LoVo (cell line): Measurements from ENCODE around the gene ATAD2B.

Source experiments
- DNase-seq: peaks from one replicate; pipeline ENCODE4 v3.0.0-alpha.2; 2016; ENCODE audit warnings: low spot score

ATAD2B gene

DNA sequence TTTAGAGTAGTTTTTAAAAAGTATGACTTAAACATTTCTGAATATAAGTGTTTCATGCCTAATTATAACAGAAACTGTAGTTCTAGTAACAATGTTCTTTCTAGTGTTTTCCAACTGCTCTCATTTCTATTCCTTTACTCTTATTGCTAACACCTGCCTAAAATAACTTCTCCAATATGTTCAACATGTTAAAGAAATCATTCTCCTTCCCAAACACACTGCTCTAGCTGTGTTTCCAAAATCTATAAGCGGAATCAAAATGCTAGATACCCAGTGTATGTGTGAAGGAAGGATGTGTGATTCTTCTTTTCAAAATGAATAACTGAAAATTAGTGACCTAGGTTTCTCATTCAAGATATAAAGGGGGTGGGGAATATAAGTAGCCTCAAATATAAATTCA lies 89.1 kb downstream of the ATAD2B start:
- DNase-seq: no peak

DNA sequence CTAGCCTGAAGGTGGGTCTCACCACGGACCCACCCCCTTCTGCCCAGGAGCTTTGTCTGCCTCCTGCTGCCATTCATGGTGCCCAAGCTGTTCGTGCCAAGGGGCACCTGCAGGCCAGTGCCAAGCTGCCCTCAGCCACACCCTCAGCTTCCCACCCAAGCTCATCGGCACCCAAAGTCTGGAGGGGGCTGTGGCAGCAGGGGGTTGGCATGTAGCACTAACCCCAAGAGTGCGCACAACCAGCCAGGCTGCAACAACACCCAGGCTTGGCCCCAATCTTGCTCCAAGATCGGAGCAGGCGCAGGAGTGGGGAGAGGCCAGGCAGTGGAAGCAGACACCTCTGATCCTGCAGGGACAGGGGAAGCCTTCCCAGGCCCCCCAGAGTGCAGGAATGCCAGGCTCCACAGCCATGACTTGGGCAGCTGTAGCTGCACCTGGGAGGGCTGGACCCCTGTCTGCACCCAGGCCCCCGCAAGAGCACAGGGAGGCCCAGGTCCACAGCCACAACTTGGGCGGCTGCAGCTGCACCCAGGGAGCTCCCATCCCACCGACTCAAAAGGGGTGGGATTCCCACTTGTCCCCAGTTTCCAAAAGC lies 89.9 kb downstream of the ATAD2B start:
- no peak for DNase-seq

DNA sequence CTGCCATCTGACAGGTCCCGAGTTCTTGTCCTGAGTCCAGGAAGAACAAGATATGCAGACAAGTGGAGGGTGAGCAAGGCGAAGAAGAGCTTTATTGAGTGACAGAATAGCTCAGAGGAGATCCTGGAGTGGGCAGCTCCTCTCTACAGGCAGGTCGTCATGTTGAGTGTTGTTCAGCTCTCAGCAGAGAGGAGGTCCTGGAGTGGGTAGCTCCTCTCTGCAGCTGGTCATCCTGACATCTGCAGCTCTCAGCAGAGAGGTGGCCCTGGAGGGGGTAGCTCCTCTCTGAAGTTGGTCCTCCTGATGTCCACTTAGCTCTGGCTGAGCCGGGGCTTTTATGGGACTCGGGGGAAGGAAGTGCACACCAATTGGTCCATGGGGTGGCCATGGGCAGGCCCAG lies 90.4 kb downstream of the ATAD2B start:
- DNase-seq: no peak

DNA sequence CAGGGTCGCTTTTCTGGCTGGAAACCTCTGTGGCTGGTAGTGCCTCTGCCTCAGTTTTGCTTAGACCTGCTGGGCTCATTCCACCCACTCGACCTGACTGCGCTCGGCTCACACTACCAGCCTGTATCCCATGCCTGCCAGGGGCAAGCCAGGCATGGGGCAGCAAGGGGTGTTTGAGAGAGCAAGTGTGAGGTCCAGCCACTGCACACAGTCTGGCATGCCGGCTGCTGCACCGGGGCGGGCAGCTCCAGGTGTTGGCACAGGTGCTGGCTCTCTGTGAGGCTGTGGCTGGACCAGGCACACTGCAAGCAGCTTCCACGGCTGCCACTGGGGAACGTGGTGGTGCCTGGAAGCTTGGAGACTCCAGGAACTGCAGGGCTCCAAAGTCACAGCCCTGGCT lies 90.9 kb downstream of the ATAD2B start:
- no peak for DNase-seq

DNA sequence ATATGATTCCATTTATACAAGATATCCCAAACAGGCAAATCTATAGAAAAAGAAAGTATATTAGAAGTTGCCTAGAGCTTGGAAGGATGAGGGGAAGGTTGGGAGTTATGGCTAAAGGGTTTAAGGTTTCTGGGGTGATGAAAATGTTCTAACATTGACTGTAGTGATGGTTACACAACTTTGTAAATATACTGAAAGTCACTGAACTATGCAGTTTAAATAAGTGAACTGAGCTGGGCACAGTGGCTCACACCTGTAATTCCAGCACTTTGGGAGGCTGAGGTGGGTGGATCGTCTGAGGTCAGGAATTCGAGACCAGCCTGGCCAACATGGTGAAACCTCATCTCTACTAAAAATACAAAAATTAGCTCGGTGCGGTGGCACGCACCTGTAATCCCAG lies 91.5 kb downstream of the ATAD2B start:
- no peak for DNase-seq

DNA sequence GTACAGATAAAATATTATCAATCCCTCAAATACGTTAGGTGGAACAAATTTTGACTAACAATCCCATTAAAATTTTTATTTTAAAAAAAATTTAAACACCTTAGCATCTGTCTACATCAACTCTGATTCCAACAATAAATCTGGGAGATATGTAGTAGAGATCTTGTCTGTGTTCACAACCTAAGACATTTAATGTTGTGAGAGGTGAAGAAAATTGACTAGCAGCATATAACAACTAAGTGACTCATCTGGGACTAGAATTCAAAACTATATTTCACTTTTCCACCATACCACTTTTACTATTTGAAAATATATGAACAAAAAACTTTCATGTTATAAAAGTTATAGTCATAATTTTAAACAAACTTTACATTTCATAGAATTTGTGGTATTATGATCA lies 97.9 kb downstream of the ATAD2B start:
- DNase-seq: no peak

DNA sequence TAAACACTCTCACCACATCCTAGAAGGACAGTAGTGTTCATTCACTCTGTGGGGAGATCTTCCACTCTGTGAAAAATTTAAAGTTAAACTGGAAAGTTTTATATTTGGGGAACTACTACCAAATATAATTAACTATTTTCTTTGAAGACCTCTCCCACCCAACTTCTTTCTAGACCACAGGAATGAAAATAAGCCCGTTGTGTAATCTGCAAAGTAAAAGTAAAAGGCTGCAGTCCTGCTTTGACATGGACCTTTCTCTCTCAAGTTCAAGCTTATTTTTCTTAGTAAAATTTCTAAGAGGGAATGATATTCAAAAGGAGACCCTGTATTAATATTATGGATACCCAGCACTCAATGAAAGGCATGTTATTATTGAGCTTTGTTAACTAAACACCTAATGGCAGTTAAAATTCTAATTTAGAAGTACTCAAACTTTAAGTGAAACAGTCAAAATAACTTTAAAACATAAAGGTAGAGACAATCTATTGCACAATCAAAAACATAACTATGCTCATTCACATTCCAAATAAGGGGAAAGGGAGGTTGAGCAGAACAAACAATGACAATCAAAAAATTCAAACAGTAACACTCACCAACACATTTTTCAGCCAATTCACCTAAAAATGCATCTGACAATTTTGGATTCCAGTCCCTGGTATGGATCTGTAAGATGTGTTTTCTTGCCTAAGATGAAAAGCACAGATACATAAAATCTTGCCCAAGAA lies 98.5 kb downstream of the ATAD2B start:
- no peak for DNase-seq

DNA sequence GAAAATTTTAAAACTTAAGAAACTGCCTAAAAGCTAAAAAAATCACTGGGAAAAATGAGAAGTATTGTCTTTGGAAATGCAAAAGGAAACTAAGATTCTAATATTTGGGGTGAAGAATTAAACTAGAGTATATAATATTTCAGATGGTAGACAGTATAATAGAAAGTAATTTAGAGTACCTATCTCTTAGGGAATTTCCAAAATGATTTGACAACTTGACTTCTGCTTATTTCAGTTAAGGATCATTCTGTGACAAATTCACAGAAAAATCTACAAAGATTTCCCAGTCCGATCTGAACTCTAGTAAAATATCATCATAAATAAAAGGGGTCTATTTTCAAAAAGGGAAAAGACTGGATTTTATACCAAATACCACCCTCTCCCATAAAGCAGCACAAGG lies 99.6 kb downstream of the ATAD2B start:
- no peak for DNase-seq

DNA sequence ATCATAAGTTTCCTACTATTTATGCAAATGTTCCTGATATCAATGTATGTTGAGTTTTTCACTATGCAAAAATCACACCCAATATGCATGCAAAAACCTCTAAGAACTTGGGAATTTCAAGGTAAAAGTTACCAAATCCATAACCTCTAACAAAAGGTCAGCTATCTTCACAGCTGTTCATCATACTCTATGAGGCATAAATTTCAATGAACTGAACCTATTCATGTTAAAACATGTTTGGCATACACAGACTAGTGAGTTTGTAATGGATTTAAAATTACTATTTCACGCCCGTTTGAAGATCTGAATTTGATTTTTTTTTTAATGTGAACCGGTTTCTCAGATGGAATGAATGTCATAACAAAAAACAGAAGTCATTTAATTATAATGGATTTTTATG lies 100.2 kb downstream of the ATAD2B start:
- no peak for DNase-seq

DNA sequence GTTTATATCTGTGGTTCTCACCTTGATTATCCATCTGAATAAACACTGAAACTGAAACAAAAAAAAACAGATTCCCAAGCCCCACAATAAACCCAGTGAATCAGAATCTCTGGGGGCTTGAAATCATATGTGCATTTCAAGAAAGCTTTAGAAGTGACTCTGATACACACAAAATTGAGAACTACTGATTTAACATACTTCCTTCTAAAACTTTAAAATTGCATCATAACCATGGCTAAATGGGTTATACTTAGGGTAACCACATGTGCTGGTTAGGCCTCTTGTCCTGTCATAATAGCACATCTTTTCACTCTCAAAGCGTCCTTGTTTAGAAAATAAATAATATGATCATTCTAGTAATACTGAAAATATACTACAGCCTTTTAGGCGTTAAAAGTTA lies 100.9 kb downstream of the ATAD2B start:
- no peak for DNase-seq

DNA sequence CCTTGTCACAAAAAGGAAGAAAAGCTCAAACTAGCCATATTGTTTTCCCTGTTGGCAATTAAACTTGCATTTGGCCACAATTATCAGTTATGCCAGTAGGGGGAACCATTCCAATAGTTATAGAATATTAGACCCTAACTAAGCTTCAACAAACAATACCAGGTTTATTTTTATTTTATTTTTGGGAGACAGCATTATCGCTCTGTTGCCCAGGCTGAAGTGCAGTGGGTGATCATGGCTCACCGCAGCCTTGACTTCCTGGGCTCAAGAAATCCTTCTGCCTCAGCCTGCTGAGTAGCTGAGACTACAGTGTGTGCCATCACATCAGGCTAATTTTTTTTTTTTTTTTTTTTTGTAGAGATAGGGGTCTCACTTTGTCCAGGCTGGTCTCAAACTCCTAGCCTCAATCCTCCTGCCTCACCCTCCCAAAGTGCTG lies 102.1 kb downstream of the ATAD2B start:
- DNase-seq: peak; percentile 44

DNA sequence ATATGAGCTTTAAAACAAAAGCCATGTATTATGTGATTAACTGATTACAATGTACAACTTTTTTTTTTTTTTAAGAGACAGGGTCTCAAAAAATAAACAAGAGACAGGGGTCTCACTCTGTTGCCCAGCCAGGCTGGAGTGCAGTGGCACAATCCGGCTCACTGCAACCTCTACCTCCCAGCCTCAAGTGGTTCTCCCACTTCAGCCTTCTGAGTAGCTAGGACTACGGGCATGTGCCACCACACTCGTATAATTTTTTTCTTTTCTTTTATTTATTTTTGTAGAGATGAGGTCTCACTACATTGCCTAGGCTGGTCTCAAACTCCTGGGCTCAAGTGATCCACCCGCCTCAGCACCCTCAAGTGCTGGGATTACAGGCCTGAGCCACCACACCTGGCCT lies 103.1 kb downstream of the ATAD2B start:
- no peak for DNase-seq

DNA sequence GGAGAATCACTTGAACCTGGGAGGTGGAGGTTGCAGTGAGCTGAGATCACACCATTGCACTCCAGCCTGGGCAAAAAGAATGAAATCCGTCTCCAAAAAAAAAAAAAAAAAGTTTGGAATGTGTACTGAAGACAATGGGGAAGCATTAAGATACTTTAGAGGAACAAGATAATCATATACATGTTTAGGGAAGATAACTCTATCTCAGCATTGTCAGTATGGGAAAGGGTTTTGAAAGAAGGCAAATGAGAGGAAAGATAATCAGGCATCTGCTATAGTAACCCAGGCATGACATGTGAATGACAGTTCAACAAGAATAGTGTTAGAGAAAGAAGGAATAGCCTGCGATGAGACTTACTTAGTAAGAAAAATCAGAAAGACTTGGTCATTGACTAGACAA lies 112.0 kb downstream of the ATAD2B start:
- no peak for DNase-seq

DNA sequence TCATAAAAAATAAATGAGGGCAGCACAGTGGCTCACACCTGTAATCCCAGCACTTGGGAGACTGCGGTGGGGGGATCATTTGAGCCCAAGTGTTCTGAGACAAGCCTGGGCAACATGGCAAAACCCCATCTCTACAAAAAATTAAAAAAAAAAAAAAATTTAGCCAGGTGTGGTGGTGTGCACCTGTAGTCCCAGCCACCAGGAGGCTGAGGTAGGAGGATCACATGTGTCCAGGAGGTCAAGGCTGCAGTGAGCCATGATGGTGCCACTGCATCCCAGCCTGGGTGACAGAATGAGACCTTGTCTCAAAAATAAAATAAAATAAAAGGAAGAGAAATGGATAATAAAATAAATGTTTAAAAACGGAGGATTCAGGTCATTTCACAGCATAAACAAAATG lies 113.5 kb downstream of the ATAD2B start:
- DNase-seq: no peak

DNA sequence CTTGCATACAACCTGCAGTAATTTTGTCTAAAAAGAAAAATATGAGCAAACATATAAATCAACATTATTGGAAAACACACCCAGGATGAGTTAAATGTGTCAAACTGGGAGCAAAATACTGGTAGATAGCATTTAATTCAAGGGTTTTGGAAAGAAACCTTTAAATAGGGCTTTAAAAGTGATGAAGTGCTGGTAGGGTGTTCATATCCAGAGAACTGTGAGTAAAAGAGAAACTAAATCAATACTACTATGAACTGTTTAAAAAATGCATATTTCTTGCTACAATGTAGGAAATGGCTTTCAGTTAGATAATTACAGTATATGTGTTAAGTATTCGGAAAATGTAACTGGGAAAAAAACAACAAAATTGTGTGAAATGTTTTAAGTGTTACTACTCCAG lies 117.8 kb downstream of the ATAD2B start:
- DNase-seq: no peak

DNA sequence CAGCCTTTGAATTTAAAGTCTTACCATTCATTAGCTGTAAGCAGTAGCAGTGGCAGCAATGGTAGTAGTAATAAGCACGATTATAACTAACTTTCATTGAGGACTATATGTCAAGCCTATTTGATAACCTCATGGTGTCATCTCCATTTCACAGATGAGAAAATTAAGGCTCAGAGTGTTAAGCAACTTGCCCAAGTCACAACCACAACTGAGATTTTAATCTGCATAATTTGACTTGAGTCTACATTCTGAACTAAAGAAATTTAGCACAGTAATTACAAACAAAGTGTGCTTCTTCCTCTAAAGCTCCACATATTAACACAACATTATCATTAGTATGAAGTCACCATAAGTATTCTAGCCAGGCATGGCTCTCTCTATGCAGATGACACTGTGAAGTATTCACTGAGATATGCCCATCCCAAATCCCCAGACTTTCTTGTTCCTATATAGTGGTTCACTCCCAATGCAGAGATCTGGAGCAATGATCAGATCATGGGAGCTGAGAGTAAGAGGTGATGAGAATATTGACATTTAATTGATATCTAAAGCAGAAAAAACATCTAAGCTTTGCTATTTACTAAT lies 120.2 kb downstream of the ATAD2B start:
- no peak for DNase-seq

DNA sequence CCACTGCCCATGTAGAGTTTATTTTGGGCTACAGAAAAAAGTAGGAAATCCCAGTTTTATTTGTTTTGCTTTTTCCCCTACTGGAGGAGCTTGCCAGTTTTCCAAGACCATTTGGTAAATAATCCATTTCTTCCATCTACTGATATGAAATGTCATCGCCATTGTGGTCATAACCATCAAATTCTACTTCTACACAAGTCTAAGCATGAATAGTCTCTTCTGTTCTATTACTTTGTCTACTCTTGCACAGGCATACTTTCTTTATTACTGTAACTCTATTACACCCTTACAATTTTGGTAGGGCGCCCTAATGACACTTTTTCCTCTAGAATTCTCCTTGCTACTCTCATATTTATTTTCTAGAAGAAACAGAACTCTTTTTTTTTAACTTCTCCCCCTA lies 120.7 kb downstream of the ATAD2B start:
- no peak for DNase-seq

DNA sequence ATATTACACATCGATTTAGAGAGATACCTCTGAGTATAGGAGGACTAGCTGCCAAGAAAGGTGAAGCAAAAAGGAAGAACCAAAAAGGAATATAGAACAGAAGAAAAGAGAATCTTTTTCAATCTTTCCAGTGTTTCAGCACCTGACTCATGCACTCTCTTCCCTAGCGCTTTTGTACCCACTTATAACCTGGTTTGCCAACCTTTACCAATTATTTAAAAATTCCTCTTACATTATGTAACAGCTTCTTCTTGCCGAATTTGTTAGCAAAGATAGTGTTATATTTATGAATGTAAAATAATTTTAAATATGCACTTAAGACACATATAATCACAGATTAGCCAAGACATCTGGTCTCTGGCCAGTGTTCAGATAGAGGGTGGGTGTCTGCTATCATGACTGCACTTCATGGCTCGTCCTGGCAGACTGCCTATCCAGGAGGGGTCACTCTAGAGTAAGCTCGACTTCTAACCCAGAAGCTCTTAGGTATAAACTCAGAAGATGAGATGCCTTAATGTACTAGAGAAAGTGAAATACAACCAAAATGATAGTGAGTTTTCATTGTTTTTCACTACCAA lies 122.9 kb downstream of the ATAD2B start:
- DNase-seq: no peak

DNA sequence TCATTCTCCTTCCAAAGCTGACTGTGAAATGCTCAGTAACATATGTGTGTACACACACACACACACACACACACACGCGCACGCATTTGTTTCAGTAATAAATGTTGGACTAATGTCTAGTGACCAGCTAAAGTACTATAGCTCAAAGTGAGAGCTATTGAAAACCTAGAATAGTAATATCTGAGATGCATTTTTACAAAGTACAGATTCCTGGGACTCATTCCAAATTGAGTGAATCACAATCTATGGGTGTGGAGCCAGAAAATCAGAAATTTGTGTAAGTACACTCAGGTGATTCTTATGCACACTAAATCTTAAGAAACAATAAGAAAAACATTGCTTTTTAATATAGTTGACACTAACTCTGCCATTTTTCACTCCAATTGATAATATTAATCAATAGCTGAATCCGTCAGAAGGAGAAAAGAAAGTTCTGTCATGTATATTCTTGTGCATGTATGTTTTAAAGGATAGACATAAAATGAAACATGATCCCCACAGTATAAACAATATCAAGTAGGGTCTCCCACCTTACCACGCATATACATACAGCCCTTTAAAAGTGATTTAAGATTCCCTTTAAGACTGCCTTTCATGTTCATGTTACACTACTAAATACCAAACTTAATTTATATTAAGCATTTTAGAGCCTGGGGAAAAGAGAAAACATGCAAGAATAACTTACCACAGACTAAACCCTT lies 123.5 kb downstream of the ATAD2B start:
- no peak for DNase-seq

DNA sequence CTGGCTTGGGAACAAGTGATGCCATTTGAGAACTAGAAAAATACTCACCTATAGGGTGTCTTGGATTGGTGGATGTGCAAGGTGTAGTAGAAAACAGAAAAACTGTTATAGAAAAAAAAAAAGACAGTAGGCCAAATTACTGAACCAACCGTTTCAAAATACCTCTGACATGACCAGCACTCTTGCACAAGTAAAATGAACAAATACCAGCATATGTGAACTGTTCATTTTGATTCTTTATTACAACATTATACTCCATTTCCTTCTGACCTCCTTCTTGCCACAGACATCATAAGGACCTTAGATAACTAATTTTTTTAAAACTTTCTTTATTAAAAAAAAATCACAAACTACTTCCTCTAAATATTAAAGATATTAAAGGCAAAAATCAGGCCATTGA lies 125.5 kb downstream of the ATAD2B start:
- DNase-seq: no peak

DNA sequence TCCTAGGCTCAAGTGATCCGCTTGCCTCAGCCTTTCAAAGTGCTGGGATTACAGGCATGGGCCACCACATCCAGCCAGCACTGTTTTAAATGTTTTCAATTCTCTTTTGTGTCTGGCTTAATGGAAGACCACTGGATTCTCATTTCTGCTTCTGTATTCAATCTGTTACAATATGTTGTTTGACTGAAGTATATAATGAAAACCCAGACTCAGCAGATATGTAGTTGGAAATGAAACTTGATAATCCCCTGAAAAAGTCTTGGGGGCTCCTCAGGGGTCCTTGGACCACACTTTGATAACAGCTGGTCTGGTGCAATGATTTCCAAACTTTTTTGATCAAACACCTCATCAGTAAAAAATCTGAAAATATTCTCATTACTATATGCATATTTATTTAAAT lies 132.7 kb downstream of the ATAD2B start:
- DNase-seq: no peak

DNA sequence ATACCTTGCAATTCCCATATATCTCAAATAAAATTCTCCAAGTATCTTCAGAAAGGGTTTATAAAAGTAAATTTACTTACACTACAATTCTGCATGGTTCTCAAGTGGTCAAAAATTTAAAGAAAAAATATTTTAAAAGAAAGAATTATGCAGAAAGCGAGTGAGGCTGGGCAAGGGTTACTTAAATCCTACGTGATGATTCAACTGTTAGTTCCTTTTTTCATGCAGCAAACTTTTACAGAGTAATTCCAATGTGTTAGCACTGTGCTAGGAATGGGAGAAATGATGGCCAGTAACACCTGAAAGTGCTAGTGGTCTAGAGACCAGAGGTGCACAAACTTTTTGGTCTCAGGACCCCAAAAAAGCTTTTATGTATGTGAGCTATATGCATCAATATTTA lies 133.4 kb downstream of the ATAD2B start:
- no peak for DNase-seq

DNA sequence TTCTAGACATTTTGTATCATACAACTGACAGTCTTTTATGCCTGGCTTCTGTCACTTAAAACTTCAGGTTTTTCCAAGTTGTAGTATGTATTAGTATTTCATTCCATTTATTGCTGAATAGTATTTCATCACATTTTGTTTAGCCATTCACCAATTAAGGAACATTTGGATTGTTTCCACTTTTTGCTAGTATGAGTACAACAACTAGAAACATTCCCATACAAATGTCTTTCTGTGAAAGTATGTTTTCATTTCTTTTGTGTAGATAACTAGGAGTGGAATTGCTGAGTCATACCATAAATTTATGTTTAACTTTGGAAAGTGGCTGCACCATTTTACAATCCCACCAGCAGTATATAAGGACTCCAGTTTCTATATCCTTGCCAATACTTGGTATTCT lies 135.9 kb downstream of the ATAD2B start:
- DNase-seq: peak; percentile 28
